NCI-H128 (cell line): ENCODE results near the gene KSR1.

ENCODE experiments used
- DNase-seq: peaks from one replicate; lab custom pipeline; 2025; ENCODE audit not compliant: unreplicated experiment; lab: John Stamatoyannopoulos, UW

KSR1 gene

GRCh38 chr17:27547301-27547683 is 91.0 kb downstream of the KSR1 start:
- no peak for DNase-seq

DNA sequence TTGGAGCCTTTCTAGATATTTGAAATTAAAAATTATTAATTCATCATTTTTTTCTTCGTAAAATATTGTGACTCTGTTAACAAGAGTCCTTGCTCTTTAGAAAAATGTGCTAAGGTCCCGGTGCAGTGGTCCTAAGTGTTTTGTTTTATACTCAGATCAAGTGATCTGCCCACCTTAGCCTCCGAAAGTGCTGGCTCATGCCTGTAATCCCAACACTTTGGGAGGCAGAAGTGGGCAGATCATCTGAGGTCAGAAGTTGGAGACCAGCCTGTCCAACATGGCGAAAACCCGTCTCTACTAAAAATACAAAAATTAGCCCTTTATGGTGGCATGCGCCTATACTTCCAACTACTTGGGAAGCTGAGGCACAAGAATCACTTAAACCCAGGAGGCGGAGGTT is 92.1 kb downstream of the KSR1 start:
- DNase-seq, result no peak

GRCh38 chr17:27549251-27549893 is 93.1 kb downstream of the KSR1 start:
- DNase-seq, result no peak

DNA sequence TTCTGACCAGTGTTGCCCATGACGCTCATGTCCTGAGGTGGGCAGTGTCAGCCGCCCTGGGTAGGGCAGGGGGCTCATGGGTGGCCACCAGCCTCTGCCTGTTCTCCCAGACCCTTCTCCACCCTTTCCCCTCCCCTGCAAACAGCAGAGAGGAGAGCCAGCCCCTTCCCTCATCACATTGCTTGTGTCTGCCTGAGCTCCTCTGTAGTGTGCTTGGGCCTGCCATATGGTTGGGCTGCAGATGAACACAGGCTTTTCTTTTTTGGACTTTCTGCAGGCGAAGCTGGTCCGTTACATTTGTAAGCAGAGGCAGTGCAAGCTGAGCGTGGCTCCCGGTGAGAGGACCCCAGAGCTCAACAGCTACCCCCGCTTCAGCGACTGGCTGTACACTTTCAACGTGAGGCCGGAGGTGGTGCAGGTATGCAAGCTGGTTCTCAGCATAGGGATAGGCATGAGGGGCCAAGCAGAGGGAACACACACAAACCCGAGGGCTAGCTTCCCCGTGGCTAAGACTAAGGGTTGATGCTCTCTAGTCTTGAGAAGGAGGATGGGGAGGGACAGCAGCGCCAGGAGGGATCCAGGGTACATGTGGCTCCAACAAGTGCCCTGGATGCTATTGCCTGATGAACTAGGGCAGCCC is 94.2 kb downstream of the KSR1 start:
- DNase-seq, result no peak

- DNase-seq, result no peak
These were observed 94.8 kb downstream of the KSR1 start for GRCh38 chr17:27550974-27551505.

GRCh38 chr17:27551701-27552248 is 95.5 kb downstream of the KSR1 start:
- DNase-seq, result no peak

- no peak for DNase-seq
These were observed 96.1 kb downstream of the KSR1 start for GRCh38 chr17:27552276-27552732.

DNA sequence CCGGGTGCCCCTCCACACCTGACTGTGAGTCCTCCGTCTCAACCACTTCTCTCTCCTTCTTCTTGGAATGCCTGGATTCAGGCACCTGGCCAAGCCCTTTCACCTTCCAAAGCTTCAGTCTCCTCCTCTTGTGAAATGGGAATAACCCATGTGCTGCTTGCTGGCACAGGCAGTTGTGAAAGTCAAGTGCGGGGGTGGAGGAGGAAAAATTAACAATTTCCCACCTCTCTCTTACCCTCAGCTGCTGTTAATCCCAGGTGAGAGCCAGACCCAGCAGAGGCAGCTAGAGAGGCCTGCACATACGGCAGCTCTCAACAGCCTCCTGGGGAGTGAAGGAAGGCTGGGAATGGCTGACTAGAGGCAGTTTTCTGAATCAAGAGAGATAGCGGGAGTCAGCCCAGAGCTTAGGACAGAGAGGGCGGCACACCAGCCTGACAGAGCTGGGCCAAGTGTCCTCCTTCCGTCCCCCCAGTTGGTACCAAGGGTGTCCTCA is 96.8 kb downstream of the KSR1 start:
- DNase-seq, result no peak

- DNase-seq, result no peak
These were observed 97.9 kb downstream of the KSR1 start for GRCh38 chr17:27554152-27554551.

DNA sequence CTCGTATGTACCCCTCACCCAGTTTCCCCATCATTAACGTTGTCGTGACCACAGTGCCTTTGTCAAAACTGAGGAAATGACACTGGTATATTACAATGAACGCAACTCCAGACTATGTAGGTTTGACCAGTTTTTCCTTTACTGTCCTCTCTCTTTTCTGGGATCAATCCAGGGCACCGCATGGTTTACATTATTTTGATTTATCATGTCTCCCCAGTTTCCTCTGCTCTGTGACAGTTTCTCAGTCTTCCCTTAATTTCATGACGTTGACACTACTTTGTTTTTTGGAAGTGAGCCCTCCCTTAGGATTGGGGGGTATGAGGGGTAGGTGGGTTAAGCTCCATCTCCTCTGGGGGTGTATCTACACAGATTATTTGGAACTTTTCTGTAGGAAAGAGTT is 98.7 kb downstream of the KSR1 start:
- no peak for DNase-seq

DNA sequence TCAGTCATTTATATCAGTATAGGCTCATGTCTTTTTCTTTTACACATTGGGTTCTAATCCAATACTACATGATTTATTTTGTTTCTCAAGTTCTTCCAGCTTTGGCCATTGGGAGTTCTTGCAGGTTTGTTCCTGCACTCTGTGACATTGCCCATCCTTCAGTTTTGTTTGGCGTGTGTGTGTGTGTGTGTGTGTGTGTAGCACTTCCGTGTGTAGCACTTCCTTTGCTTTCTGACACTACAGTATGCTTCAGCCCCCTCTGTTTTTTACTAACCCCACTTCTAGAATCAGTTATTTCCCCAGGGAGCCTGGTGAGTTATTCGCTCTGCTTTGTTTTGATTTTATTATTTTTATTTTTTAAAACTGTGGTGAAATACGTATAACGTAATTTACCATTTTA is 99.1 kb downstream of the KSR1 start:
- DNase-seq, result no peak

- no peak for DNase-seq
These were observed 102.1 kb downstream of the KSR1 start for GRCh38 chr17:27558341-27558740.

- no peak for DNase-seq
These were observed 102.7 kb downstream of the KSR1 start for GRCh38 chr17:27558842-27559505.

GRCh38 chr17:27559506-27560481 is 103.5 kb downstream of the KSR1 start:
- DNase-seq, result no peak

DNA sequence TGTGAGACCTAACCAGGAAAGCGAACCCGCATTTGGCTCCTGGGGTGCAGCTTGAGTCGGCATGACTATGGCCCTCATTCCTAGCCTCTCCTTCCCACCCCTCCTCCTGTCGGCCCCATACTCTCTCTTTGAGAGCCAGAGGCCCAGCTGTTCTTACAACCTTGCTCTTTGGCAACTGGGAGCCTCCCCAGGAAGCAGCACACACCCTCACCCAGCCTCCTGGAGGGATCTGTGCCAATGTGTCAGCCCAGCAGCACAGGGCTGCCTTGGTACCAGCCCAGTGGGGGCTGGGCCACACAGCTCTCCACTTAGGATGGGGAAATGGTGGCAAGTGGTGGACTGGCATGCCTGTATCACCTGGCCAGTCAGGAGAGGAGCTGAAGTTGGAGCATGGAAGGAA is 104.4 kb downstream of the KSR1 start:
- no peak for DNase-seq

DNA sequence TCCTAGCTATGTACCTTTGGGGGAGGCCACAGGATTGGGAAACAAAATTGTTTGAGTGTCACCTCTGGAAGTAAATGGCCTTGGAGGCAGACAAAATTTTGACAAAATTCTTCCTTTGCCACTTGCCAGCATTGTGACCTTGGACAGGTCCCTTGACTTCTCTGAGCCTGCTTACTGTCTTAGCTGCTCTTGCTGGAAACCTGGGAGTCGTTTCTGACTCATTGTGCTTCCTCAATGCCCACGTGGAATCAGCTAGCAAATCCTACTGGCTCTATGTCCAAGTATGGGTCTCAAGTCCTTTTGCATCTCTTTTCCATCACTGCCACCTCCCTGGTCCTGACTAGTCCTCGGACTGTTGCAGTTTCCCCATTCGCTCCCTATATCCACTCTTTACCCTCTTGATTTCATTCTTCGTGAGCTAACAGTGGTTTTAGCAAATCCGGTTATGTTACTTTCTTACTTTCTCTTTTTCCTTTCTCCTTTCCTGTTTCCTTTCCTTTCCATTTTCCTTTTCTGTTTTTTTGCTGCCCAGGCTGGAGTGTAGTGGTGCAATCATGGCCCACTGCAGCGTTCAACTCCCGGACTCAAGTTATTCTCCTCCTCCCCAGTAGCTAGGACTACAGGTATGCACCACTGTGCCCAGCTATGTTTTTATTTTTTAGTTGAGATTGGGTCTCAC is 106.7 kb downstream of the KSR1 start:
- no peak for DNase-seq

DNA sequence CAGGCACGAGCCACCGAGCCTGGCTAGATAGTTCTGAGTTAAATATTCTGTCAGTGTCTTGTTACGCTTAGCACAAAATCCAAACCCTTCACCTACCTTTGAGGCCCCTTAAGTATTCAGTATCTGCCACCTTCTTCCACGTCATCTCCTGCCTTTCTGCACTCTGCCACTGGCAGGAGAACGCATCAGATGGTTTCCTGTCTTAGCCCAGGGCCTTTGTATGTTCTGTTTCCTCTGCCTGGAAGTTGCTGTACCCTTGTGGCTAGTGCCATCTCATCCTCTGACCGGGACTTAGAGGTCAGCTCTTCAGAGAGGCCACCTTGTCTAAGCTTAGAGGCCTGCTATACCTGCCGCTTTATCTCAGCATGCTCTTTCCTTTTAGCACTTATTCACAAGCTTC is 107.3 kb downstream of the KSR1 start:
- no peak for DNase-seq

GRCh38 chr17:27564463-27564862 is 108.2 kb downstream of the KSR1 start:
- no peak for DNase-seq

DNA sequence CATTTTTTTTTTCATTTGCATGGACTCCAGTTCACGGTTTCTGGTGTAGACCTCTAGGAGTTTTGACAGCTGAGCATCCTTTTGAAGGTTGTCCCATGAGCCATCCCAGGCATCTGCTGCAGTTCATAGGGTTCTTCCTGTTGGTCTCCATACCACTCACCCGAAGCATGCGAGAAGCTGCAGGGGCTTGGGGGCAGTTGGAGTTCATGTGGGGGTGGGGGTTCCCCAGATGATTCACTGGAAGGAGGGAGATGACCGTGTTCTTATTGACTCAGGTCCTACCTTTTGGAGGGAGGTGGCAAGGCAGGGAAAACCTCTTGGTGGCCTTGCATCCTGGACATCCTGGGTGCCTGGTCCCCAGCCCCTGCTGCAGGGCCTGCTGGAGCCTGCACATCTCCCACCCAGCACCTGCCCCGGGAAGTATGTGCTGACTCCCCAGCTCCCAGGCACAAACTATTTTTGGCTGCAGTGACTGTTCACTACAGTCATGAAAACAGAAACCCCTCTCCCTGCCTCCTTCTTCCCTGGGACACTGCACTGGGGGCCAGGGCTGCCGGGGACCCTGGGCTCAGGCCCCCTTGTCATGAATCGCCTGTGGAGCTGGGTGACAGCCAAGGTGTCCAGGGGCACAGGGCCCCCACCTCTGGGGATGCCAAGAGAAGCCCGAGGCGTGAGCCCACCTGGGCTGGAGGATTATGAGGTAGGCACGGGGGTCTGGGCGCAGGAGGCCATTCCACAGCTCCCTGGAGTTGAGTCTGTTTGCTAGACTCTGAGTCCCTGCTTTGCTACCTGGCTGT is 109.8 kb downstream of the KSR1 start:
- DNase-seq, result no peak
